Neural progenitor cell (in vitro differentiated cells): ENCODE measurements around the gene GKN1. TPM values are rescaled to one million over a fixed set of nuclear protein-coding genes. Genes with fewer than 3 reads are reported as not detected.

Experiments
- DNase-seq: peaks from one replicate; pipeline ENCODE4 v3.0.0-alpha.2; 2016; ENCODE audit warnings: low spot score
- H2AFZ ChIP-seq: fragments of 200-600 bp; sonication (generic); replicated peaks from 2 replicates; pipeline ENCODE4 v1.6.1; 2016; ENCODE audit warnings: antibody characterized with exemption
- H3F3A ChIP-seq: fragments of 200-600 bp; sonication (generic); 2 replicates; pipeline ENCODE4 v1.6.1; 2016; ENCODE audit warnings: antibody characterized with exemption, low read depth
- H3K27ac ChIP-seq: fragments of 200-600 bp; sonication (generic); 2 replicates; pipeline ENCODE4 v1.5.1; 2016; ENCODE audit warnings: mild to moderate bottlenecking
- H3K27me3 ChIP-seq: fragments of 200-600 bp; sonication (generic); 2 replicates; pipeline ENCODE4 v1.6.1; 2016; ENCODE audit warnings: mild to moderate bottlenecking, moderate library complexity
- H3K36me3 ChIP-seq: fragments of 200-600 bp; sonication (generic); 2 replicates; pipeline ENCODE4 v1.5.1; 2016
- H3K4me1 ChIP-seq: fragments of 200-600 bp; sonication (generic); 2 replicates; pipeline ENCODE4 v1.6.1; 2016; ENCODE audit warnings: mixed run types
- H3K4me2 ChIP-seq: fragments of 200-600 bp; sonication (generic); 2 replicates; pipeline ENCODE4 v1.6.1; 2016
- H3K4me3 ChIP-seq: fragments of 200-600 bp; sonication (generic); 2 replicates; pipeline ENCODE4 v1.5.1; 2016
- H3K79me2 ChIP-seq: fragments of 200-600 bp; sonication (generic); 2 replicates; pipeline ENCODE4 v1.6.1; 2016; ENCODE audit warnings: low read depth
- H3K9ac ChIP-seq: fragments of 200-600 bp; sonication (generic); 2 replicates; pipeline ENCODE4 v1.6.1; 2016
- H3K9me3 ChIP-seq: fragments of 200-600 bp; sonication (generic); 2 replicates; pipeline ENCODE4 v1.5.1; 2016; ENCODE audit warnings: low read depth
- H4K20me1 ChIP-seq: fragments of 200-600 bp; sonication (generic); 2 replicates; pipeline ENCODE4 v1.6.1; 2016; ENCODE audit warnings: low read depth
- H3K27ac Mint-ChIP-seq: 3 replicates; pipeline ENCODE4 v1.8.0; 2021; ENCODE audit warnings: mixed read lengths
- H3K27me3 Mint-ChIP-seq: 2 replicates; pipeline ENCODE4 v1.8.0; 2022; ENCODE audit warnings: low read depth, mild to moderate bottlenecking, inconsistent platforms, moderate library complexity, mixed read lengths; ENCODE audit not compliant: insufficient read depth
- H3K36me3 Mint-ChIP-seq: 3 replicates; pipeline ENCODE4 v1.8.0; 2021; ENCODE audit warnings: mixed read lengths
- H3K4me1 Mint-ChIP-seq: 3 replicates; pipeline ENCODE4 v1.8.0; 2021; ENCODE audit warnings: mixed read lengths
- H3K4me3 Mint-ChIP-seq: 3 replicates; pipeline ENCODE4 v1.8.0; 2021; ENCODE audit warnings: mild to moderate bottlenecking, moderate library complexity, mixed read lengths
- H3K9me3 Mint-ChIP-seq: 3 replicates; pipeline ENCODE4 v1.8.0; 2020; ENCODE audit warnings: mixed read lengths
- EZH2 ChIP-seq: fragments of 200-600 bp; sonication (generic); IDR thresholded peaks from 2 replicates; pipeline ENCODE4 v1.6.1; 2017; ENCODE audit warnings: antibody characterized with exemption, mild to moderate bottlenecking, moderate library complexity
- EZH2phosphoT487 ChIP-seq: fragments of 200-600 bp; sonication (generic); IDR thresholded peaks from 2 replicates; pipeline ENCODE4 v1.6.1; 2017; ENCODE audit warnings: antibody characterized with exemption
- total RNA-seq: library from RNA; depleted of rRNA; stranded (reverse); fragments of >200 nt; gene quantifications from 2 replicates; pipeline ENCODE4 v1.2.3, GENCODE V29; 2015; ENCODE audit warnings: low replicate concordance
- TF ChIP-seq, protein P1 (sequence below): fragments of 200-600 bp; sonication (generic); IDR thresholded peaks from 2 replicates; pipeline ENCODE4 v1.5.1; 2017; ENCODE audit warnings: antibody characterized with exemption, mild to moderate bottlenecking

GKN1 gene
- total RNA-seq, 1 donor from 2014 or later: not detected

DNA sequence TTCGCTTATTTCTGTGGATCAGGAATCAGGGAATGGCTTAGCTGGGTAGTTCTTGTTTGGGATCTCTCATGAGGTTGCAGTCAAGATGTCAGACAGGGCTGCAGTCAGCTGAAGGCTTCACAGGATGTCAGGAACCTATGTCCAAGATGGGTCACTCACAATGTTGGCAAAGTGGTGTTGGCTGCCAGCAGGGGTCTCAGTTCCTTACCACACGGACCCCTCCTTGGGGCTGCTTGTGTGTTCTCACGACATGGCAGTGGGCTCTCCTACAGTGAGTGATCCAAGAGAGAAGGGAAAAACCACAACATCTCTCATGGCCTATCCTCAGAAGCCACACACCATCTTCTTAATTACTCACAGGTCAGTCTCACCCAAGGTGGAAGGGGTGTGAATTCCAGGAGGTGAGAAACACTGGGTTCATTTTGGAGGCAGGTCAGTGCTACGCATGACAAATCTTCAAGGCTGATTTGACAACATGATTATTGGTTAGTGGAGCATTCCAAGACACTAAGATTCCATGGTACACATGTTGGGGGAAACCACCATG lies 37.2 kb downstream of the GKN1 start:
- Histone ChIP-seq H3K27ac (no peak overlapping the region), H3K36me3 (no peaks in the 10 kb centered on the region), H3K9ac (no peak overlapping the region), H4K20me1 (no peaks in the 10 kb centered on the region), H3K9me3 (no peaks in the 10 kb centered on the region), H3K79me2 (peaks cover 5% of the 10 kb centered on the region), H3K4me1 (peaks cover 15% of the 10 kb centered on the region), H2AFZ (no peak overlapping the region), H3F3A (peaks cover 24% of the 10 kb centered on the region), H3K27me3 (peaks cover 56% of the 10 kb centered on the region), H3K4me3 (no peak overlapping the region), H3K4me2 (no peak overlapping the region)
- DNase-seq: peak; percentile 5
- Mint-ChIP-seq H3K9me3 (no peaks in the 10 kb centered on the region), H3K27me3 (peaks cover 10% of the 10 kb centered on the region), H3K4me1 (peaks cover 16% of the 10 kb centered on the region), H3K27ac (no peak overlapping the region), H3K4me3 (peak overlapping the region; percentile 99), H3K36me3 (no peaks in the 10 kb centered on the region)
- TF ChIP-seq EZH2phosphoT487: no peak
- TF ChIP-seq, protein P1, sequence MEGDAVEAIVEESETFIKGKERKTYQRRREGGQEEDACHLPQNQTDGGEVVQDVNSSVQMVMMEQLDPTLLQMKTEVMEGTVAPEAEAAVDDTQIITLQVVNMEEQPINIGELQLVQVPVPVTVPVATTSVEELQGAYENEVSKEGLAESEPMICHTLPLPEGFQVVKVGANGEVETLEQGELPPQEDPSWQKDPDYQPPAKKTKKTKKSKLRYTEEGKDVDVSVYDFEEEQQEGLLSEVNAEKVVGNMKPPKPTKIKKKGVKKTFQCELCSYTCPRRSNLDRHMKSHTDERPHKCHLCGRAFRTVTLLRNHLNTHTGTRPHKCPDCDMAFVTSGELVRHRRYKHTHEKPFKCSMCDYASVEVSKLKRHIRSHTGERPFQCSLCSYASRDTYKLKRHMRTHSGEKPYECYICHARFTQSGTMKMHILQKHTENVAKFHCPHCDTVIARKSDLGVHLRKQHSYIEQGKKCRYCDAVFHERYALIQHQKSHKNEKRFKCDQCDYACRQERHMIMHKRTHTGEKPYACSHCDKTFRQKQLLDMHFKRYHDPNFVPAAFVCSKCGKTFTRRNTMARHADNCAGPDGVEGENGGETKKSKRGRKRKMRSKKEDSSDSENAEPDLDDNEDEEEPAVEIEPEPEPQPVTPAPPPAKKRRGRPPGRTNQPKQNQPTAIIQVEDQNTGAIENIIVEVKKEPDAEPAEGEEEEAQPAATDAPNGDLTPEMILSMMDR: peak; percentile 8

DNA sequence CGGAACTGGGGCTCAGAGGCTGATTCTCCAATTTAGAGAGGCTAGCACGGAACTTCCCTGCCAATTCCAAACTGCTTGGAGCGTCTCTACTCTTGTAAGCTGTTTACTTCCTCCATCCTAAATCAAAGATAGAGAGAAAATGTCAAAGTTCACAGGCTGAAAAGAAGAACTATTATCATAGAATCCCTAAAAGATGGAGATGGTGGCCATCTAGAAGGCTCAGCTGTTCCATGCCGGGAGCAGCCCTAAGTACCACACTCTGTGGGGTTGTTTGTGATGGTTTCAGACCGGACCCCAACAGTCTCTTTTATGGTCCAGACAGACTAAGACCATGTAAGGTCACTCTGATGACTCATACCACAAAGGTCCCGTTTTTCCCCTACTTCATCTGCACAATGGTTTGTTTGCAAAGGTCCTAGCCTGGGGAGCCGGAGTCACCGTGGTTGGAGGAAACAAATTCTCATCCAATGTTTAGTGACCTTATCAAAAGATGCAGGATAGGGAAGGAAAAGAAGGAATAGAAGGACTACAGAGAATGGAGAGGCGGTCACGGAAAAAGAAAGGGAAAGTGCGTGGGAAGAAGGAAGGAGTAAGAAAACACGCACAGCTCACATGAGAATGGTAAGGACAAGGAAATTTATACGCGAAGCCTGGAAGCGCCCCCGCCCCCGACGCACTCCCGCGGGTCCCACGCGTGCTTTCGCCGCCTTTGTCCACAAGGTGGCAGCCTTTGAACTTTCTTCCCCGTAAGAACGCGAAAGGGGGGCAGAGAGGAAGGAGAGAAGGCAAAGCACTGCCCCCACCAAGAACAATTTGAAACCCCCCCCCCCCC lies 38.1 kb downstream of the GKN1 start:
- H3K79me2 ChIP-seq: peaks cover 5% of the 10 kb centered on the region
- H3K4me3 ChIP-seq: peak overlapping the region; percentile 98
- DNase-seq: peak; percentile 3
- H3K4me3 Mint-ChIP-seq: peak overlapping the region; percentile 99
- H3K4me1 Mint-ChIP-seq: peaks cover 21% of the 10 kb centered on the region
- no peak overlapping the region for H3K27ac ChIP-seq
- no peaks in the 10 kb centered on the region for H3K9me3 Mint-ChIP-seq
- H3K36me3 Mint-ChIP-seq: peaks cover 4% of the 10 kb centered on the region
- peak overlapping the region; percentile 97 for H2AFZ ChIP-seq
- no peak overlapping the region for H3K9ac ChIP-seq
- TF ChIP-seq EZH2phosphoT487 (peak; percentile 12), EZH2 (peak; percentile 5)
- TF ChIP-seq, protein P1: peak; percentile 77
- H3K4me2 ChIP-seq: peak overlapping the region; percentile 80
- H3K36me3 ChIP-seq: no peaks in the 10 kb centered on the region
- peaks cover 15% of the 10 kb centered on the region for H3K4me1 ChIP-seq
- peak overlapping the region; percentile 53 for H3K27ac Mint-ChIP-seq
- H3K27me3 Mint-ChIP-seq: peaks cover 10% of the 10 kb centered on the region
- peaks cover 56% of the 10 kb centered on the region for H3K27me3 ChIP-seq
- H4K20me1 ChIP-seq: no peaks in the 10 kb centered on the region
- peaks cover 24% of the 10 kb centered on the region for H3F3A ChIP-seq
- no peaks in the 10 kb centered on the region for H3K9me3 ChIP-seq

DNA sequence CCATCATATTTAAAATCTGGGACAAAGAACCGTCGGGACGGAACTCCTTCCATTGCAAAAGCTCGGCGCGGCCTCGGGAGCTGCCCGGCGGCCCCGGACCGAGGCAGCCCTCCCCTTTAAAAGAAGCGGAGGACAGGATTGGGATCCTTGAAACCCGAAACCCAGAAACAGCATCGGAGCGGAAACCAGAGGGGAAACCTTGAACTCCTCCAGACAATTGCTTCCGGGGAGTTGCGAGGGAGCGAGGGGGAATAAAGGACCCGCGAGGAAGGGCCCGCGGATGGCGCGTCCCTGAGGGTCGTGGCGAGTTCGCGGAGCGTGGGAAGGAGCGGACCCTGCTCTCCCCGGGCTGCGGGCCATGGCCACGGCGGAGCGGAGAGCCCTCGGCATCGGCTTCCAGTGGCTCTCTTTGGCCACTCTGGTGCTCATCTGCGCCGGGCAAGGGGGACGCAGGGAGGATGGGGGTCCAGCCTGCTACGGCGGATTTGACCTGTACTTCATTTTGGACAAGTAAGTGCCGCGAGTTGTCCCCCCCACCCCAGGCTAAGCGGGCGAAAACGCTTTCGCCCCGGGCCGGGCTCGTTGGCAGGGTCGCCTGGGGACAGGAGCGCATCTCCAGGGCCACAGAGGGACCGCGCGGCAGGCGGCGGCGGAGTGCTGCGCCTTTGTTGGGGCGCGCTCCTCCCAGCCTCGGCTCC lies 38.9 kb downstream of the GKN1 start, which contains the start of gene ANTXR1:
Gene ANTXR1, plus strand, starts transcription at position 38 of the 698 bp plus-strand sequence. Its CDS starts 321 bp downstream, at position 359.
- Mint-ChIP-seq H3K4me3 (peak within 1 kb of the TSS; percentile 99), H3K36me3 (peaks cover 10% of the 10 kb centered on the region), H3K9me3 (no peaks in the 10 kb centered on the region), H3K27ac (peak within 1 kb of the TSS; percentile 98), H3K27me3 (peaks cover 10% of the 10 kb centered on the region), H3K4me1 (peaks cover 23% of the 10 kb centered on the region)
- Histone ChIP-seq H3K27ac (no peak within 1 kb of the TSS), H4K20me1 (no peaks in the 10 kb centered on the region), H3K4me2 (peak within 1 kb of the TSS; percentile 80), H3K9ac (no peak within 1 kb of the TSS), H2AFZ (peak within 1 kb of the TSS; percentile 97), H3K4me3 (peak within 1 kb of the TSS; percentile 98), H3F3A (peaks cover 24% of the 10 kb centered on the region), H3K79me2 (peaks cover 5% of the 10 kb centered on the region), H3K27me3 (peaks cover 56% of the 10 kb centered on the region), H3K36me3 (no peaks in the 10 kb centered on the region), H3K9me3 (no peaks in the 10 kb centered on the region), H3K4me1 (peaks cover 15% of the 10 kb centered on the region)
- peak; percentile 82 for DNase-seq
- TF ChIP-seq EZH2 (no peak), EZH2phosphoT487 (peak; percentile 7)
- TF ChIP-seq, protein P1: peak; percentile 27
